HEK293 (cell line): Measurements from ENCODE around the gene POT1.

Experiments used
- CTCF ChIP-seq: fragments of 450-650 bp; formaldehyde crosslinking; IDR thresholded peaks from 2 replicates; pipeline ENCODE4 v1.5.1; 2016; ENCODE audit warnings: missing biosample characterization, missing genetic modification characterization
- SCRT2 ChIP-seq: fragments of 450-650 bp; formaldehyde crosslinking; IDR thresholded peaks from 2 replicates; pipeline ENCODE4 v1.5.1; 2016; ENCODE audit warnings: missing biosample characterization, missing genetic modification characterization
- ZNF121 ChIP-seq: fragments of 450-650 bp; formaldehyde crosslinking; IDR thresholded peaks from 2 replicates; pipeline ENCODE4 v1.5.1; 2016; ENCODE audit warnings: missing biosample characterization, missing genetic modification characterization
- ZNF777 ChIP-seq: fragments of 450-650 bp; formaldehyde crosslinking; IDR thresholded peaks from 2 replicates; pipeline ENCODE4 v1.5.1; 2017; ENCODE audit warnings: missing biosample characterization, missing genetic modification characterization, borderline replicate concordance

GRCh38 chr7:124781907-124782734 lies 147.5 kb downstream of the POT1 start:
- no peak for TF ChIP-seq ZNF777 (tag by site-specific recombination)
- no peak for TF ChIP-seq CTCF (tag by site-specific recombination)
- TF ChIP-seq ZNF121 (tag by site-specific recombination), result no peak
- TF ChIP-seq SCRT2 (tag by site-specific recombination), result no peak
